Esophagus muscularis mucosa (tissue), 3 donors: Measurements from ENCODE around the gene DPYSL3.

ENCODE experiments used
- EP300 ChIP-seq: sonication (generic); formaldehyde crosslinking; IDR thresholded peaks from one replicate; pipeline ENCODE4 v1.6.1; 2017; ENCODE audit warnings: antibody characterized with exemption
- TF ChIP-seq, protein P1 (sequence below), 3 experiments: fragments of 200-600 bp in 2 of 3; fragments of 450-650 bp in 1 of 3; sonication (generic) in 2 of 3; IDR thresholded peaks; one replicate each; pipeline ENCODE4 v1.5.1; 2017 to 2019; ENCODE audit warnings: antibody characterized with exemption in 3 of 3, mild to moderate bottlenecking in 2 of 3, moderate library complexity in 1 of 3

DNA sequence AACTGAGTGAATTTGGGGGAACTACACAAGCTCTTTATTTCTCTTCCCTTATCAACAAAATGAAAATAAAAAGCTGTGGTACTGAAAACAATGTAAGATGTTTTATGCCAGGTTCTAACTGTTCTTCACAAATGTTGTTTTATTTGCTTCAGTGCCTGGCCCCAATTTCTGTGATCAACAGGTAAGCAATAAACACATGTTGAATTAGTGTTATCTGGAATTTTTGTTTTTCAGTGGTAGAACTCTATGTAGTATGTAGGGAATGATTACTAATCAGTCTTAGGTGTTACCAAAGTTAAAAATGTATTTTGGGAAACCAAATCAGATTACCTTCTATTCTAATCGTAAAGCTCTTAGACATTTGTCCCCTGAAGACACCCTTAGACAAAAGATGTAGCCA is 7.5 kb upstream of the DPYSL3 start:
- TF ChIP-seq, protein P1, sequence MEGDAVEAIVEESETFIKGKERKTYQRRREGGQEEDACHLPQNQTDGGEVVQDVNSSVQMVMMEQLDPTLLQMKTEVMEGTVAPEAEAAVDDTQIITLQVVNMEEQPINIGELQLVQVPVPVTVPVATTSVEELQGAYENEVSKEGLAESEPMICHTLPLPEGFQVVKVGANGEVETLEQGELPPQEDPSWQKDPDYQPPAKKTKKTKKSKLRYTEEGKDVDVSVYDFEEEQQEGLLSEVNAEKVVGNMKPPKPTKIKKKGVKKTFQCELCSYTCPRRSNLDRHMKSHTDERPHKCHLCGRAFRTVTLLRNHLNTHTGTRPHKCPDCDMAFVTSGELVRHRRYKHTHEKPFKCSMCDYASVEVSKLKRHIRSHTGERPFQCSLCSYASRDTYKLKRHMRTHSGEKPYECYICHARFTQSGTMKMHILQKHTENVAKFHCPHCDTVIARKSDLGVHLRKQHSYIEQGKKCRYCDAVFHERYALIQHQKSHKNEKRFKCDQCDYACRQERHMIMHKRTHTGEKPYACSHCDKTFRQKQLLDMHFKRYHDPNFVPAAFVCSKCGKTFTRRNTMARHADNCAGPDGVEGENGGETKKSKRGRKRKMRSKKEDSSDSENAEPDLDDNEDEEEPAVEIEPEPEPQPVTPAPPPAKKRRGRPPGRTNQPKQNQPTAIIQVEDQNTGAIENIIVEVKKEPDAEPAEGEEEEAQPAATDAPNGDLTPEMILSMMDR (IDR thresholded peaks at IDR 0.05), result no peak
- no peak for TF ChIP-seq EP300
